Hepatocyte (in vitro differentiated cells): Measurements from ENCODE around the gene COL19A1. TPM values are rescaled to one million over a fixed set of nuclear protein-coding genes. Genes with fewer than 3 reads are reported as not detected.
"Not testable (repeated sequence)": the region's sequence is repeated elsewhere in the genome, so short reads cannot be mapped to it uniquely, and the experiment has no call there.

ENCODE experiments used
- DNase-seq: peaks from one replicate; pipeline ENCODE4 v3.0.0-alpha.2; 2016; ENCODE audit warnings: low spot score
- H2AFZ ChIP-seq: fragments of 200-600 bp; sonication (generic); 2 replicates; pipeline ENCODE4 v1.6.0; 2016; ENCODE audit warnings: antibody characterized with exemption, mild to moderate bottlenecking
- H3K27ac ChIP-seq: fragments of 200-600 bp; sonication (generic); 2 replicates; pipeline ENCODE4 v1.5.1; 2016; ENCODE audit warnings: mild to moderate bottlenecking
- H3K27me3 ChIP-seq: fragments of 200-600 bp; sonication (generic); 2 replicates; pipeline ENCODE4 v1.6.1; 2016
- H3K36me3 ChIP-seq: fragments of 200-600 bp; sonication (generic); replicated peaks from 2 replicates; pipeline ENCODE4 v1.5.1; 2016; ENCODE audit warnings: low read depth; ENCODE audit not compliant: insufficient read depth
- H3K4me1 ChIP-seq: fragments of 200-600 bp; sonication (generic); 2 replicates; pipeline ENCODE4 v1.5.1; 2016; ENCODE audit warnings: mild to moderate bottlenecking, moderate library complexity; ENCODE audit not compliant: insufficient read depth
- H3K4me2 ChIP-seq: fragments of 200-600 bp; sonication (generic); 2 replicates; pipeline ENCODE4 v1.6.0; 2016
- H3K4me3 ChIP-seq: fragments of 200-600 bp; sonication (generic); 2 replicates; pipeline ENCODE4 v1.5.1; 2016; ENCODE audit warnings: mild to moderate bottlenecking
- H3K79me2 ChIP-seq: fragments of 200-600 bp; sonication (generic); 2 replicates; pipeline ENCODE4 v1.6.0; 2017; ENCODE audit warnings: mild to moderate bottlenecking
- H3K9me2 ChIP-seq: fragments of 200-600 bp; sonication (generic); replicated peaks from 2 replicates; pipeline ENCODE4 v1.6.0; 2017; ENCODE audit warnings: mild to moderate bottlenecking; ENCODE audit not compliant: insufficient read depth
- H3K9me3 ChIP-seq: fragments of 200-600 bp; sonication (generic); 2 replicates; pipeline ENCODE4 v1.5.1; 2016; ENCODE audit warnings: low read depth, mild to moderate bottlenecking
- H4K20me1 ChIP-seq: fragments of 200-600 bp; sonication (generic); 2 replicates; pipeline ENCODE4 v1.6.0; 2016; ENCODE audit warnings: mild to moderate bottlenecking; ENCODE audit not compliant: insufficient read depth, poor library complexity, severe bottlenecking
- EZH2 ChIP-seq: fragments of 200-600 bp; sonication (generic); IDR thresholded peaks from 2 replicates; pipeline ENCODE4 v1.6.1; 2016; ENCODE audit warnings: antibody characterized with exemption, mild to moderate bottlenecking, borderline replicate concordance
- EZH2phosphoT487 ChIP-seq: fragments of 200-600 bp; sonication (generic); IDR thresholded peaks from one replicate; pipeline ENCODE4 v1.6.1; 2018; ENCODE audit warnings: antibody characterized with exemption, mild to moderate bottlenecking, low read depth, moderate library complexity; ENCODE audit not compliant: unreplicated experiment, severe bottlenecking
- WGBS: methylation state at CpG from one replicate; pipeline ENCODE4 v1.1.6; 2016; ENCODE audit warnings: low lambda C conversion rate; ENCODE audit errors: missing lambda C conversion rate; 5-methylcytosine and 5-hydroxymethylcytosine counted together
- polyA plus RNA-seq: library from polyadenylated mRNA; unstranded; fragments of >200 nt; fragmentation: Nextera tagmentation; extraction: Ambion mirVana; gene quantifications from 2 replicates; pipeline ENCODE4 v1.2.1, GENCODE V29; 2016
- total RNA-seq: library from RNA; depleted of rRNA; stranded (reverse); fragments of >200 nt; gene quantifications from 2 replicates; pipeline ENCODE4 v1.2.3, GENCODE V29; 2014
- TF ChIP-seq, protein P1 (sequence below): fragments of 200-600 bp; sonication (generic); IDR thresholded peaks from 2 replicates; pipeline ENCODE4 v1.5.1; 2016; ENCODE audit warnings: antibody characterized with exemption, mild to moderate bottlenecking; ENCODE audit not compliant: poor library complexity

The COL19A1 gene
- total and polyA plus RNA-seq, 2 experiments from 2014 or later, result 1.1 to 1.2 TPM

DNA sequence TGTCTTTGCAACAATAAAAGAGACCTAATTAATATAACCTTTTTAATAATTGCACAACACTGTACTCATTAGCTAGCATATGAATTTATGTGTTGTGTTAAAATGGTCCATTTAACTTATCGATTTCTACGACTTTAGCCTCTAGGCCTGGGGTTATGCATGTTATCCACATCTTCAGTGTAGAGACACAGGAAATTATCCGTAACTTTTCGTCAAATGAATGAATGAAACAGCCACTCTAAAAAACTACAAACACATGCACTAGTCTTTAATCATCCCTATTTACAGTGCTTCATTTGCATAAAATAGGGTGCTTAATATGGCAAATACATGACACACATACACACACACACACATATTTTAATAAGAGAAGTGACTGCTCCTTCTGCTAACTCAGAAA is 47.2 kb upstream of the COL19A1 start:
- no peaks in the 10 kb centered on the region for H3K27me3 ChIP-seq
- H3K9me3 ChIP-seq, result no peaks in the 10 kb centered on the region
- no peak overlapping the region for H3K27ac ChIP-seq
- no peak for TF ChIP-seq EZH2
- TF ChIP-seq EZH2phosphoT487, result no peak
- TF ChIP-seq, protein P1, sequence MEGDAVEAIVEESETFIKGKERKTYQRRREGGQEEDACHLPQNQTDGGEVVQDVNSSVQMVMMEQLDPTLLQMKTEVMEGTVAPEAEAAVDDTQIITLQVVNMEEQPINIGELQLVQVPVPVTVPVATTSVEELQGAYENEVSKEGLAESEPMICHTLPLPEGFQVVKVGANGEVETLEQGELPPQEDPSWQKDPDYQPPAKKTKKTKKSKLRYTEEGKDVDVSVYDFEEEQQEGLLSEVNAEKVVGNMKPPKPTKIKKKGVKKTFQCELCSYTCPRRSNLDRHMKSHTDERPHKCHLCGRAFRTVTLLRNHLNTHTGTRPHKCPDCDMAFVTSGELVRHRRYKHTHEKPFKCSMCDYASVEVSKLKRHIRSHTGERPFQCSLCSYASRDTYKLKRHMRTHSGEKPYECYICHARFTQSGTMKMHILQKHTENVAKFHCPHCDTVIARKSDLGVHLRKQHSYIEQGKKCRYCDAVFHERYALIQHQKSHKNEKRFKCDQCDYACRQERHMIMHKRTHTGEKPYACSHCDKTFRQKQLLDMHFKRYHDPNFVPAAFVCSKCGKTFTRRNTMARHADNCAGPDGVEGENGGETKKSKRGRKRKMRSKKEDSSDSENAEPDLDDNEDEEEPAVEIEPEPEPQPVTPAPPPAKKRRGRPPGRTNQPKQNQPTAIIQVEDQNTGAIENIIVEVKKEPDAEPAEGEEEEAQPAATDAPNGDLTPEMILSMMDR, result no peak
- no peak for DNase-seq
- H3K4me1 ChIP-seq, result no peaks in the 10 kb centered on the region
- no peak overlapping the region for H2AFZ ChIP-seq
- H3K4me2 ChIP-seq, result no peak overlapping the region
- no peaks in the 10 kb centered on the region for H4K20me1 ChIP-seq
- 96% methylated on average over 4 of the region's 4 CpGs for WGBS
- no peaks in the 10 kb centered on the region for H3K79me2 ChIP-seq
- H3K4me3 ChIP-seq, result no peak overlapping the region
- H3K9me2 ChIP-seq, result no peaks in the 10 kb centered on the region
- H3K36me3 ChIP-seq, result no peaks in the 10 kb centered on the region

DNA sequence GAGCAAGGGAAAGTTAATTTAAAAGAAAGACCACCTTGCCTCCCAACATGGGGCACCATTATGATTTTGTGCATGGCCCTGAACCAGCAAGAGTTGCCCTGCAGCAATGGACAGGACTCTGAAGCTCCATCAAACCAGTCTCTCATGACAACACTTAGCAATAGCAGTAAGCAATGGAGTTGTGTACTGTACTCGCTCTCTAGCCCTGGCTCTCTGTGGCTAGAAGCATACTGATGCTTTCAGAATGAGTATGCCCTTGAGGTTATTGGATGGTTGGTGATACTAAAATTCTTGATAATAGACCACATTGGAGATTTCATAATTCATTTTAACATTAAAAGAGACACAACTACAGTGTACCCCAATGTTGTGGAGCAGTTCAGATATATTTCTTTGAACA is 46.3 kb upstream of the COL19A1 start:
- no peak overlapping the region for H3K27ac ChIP-seq
- H3K9me3 ChIP-seq, result no peaks in the 10 kb centered on the region

DNA sequence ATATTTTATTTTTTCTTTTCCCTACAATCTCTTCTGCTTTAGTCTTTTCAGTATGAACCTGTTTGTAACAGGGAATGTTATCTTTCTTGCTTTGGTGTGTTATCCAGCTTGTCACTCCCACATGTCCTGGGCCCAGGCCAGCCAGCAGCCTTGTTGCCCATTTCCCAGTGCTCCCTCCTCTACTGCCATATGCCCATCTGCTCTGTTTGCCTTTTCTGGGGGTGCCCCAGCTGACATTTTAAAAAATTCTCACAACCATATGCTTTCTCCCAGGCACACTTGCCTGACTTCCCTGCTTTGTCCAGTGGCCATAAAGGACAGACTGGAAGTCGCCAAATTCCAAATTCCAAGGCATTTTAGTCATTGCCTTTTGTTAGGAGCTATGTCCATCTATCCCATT is 45.9 kb upstream of the COL19A1 start:
- Histone ChIP-seq H3K79me2 (no peaks in the 10 kb centered on the region), H3K27ac (no peak overlapping the region), H3K4me3 (no peak overlapping the region), H3K9me3 (no peaks in the 10 kb centered on the region), H3K36me3 (no peaks in the 10 kb centered on the region), H3K27me3 (no peaks in the 10 kb centered on the region), H4K20me1 (no peaks in the 10 kb centered on the region), H2AFZ (no peak overlapping the region), H3K4me2 (no peak overlapping the region), H3K9me2 (no peaks in the 10 kb centered on the region), H3K4me1 (no peaks in the 10 kb centered on the region)
- DNase-seq, result no peak
- TF ChIP-seq EZH2phosphoT487, result no peak
- 96% methylated on average over 1 of the region's 1 CpG for WGBS

More for the DNA sequence above, 46.3 kb upstream of the COL19A1 start:
- Histone ChIP-seq H3K4me1 (no peaks in the 10 kb centered on the region), H4K20me1 (no peaks in the 10 kb centered on the region), H3K9me2 (no peaks in the 10 kb centered on the region), H3K27me3 (no peaks in the 10 kb centered on the region), H3K4me3 (no peak overlapping the region), H2AFZ (no peak overlapping the region), H3K79me2 (no peaks in the 10 kb centered on the region), H3K4me2 (no peak overlapping the region), H3K36me3 (no peaks in the 10 kb centered on the region)
- TF ChIP-seq EZH2, result no peak
- TF ChIP-seq, protein P1, result no peak
- no peak for TF ChIP-seq EZH2phosphoT487
- 100% methylated on average over 1 of the region's 1 CpG for WGBS
- DNase-seq, result no peak

DNA sequence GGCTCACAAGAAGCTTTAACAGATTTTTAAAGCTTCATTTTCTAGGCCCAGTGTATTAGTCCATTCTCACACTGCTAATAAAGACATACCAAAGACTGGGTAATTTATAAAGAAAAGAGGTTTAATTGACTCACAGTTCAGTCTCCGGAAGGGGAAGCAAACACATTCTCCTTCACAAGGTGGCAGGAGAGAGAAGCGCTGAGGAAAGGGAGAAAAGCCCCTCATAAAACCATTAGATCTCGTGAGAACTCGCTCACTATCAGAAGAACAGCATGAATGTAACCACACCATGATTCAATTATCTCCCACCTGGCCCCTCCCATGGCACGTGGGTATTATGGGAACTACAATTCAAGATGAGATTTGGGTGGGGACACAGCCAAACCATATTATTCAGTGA is 42.0 kb upstream of the COL19A1 start:
- 64% methylated on average over 5 of the region's 5 CpGs for WGBS
- not testable (repeated sequence) for H3K4me2 ChIP-seq

DNA sequence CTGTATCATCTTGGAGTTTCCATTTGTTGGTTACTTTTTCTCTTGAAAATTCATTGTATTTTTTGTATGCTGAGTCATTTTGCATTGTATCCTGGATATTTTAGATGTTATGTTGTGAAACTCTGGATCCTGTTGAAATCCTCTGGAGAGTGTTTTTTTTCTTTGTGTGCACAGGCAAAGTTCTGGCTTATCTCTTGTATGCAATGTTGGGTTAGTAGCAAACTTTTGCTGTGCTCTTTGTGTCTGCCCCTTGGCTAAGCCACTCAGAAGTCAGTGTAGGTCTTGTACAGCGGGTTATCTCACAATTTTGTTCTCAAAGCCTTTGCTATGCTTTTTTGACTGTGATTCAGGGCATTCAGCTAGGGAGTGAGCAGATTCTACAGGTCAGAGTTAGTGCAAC is 40.5 kb upstream of the COL19A1 start:
- Histone ChIP-seq H3K27ac (no peak overlapping the region), H3K4me1 (peaks cover 4% of the 10 kb centered on the region), H3K4me3 (no peak overlapping the region), H3K27me3 (no peaks in the 10 kb centered on the region), H3K4me2 (no peak overlapping the region), H4K20me1 (no peaks in the 10 kb centered on the region), H3K36me3 (no peaks in the 10 kb centered on the region), H3K79me2 (no peaks in the 10 kb centered on the region), H3K9me2 (no peaks in the 10 kb centered on the region), H3K9me3 (no peaks in the 10 kb centered on the region), H2AFZ (no peak overlapping the region)
- 50% methylated on average over 1 of the region's 1 CpG for WGBS
- peak; percentile 15 for DNase-seq
- TF ChIP-seq, protein P1, result no peak

More for the DNA sequence above, 42.0 kb upstream of the COL19A1 start:
- H2AFZ ChIP-seq, H3K27ac ChIP-seq, H4K20me1 ChIP-seq, H3K9me2 ChIP-seq, H3K36me3 ChIP-seq, DNase-seq, H3K27me3 ChIP-seq, H3K9me3 ChIP-seq, H3K79me2 ChIP-seq, H3K4me3 ChIP-seq, H3K4me1 ChIP-seq: not testable (repeated sequence)
